ENCODE measurements around the gene PRSS57. TPM values are rescaled to one million over a fixed set of nuclear protein-coding genes. Genes with fewer than 3 reads are reported as not detected.

Gene PRSS57
- total RNA-seq, 2 experiments from 2014 or later = not detected

DNA sequence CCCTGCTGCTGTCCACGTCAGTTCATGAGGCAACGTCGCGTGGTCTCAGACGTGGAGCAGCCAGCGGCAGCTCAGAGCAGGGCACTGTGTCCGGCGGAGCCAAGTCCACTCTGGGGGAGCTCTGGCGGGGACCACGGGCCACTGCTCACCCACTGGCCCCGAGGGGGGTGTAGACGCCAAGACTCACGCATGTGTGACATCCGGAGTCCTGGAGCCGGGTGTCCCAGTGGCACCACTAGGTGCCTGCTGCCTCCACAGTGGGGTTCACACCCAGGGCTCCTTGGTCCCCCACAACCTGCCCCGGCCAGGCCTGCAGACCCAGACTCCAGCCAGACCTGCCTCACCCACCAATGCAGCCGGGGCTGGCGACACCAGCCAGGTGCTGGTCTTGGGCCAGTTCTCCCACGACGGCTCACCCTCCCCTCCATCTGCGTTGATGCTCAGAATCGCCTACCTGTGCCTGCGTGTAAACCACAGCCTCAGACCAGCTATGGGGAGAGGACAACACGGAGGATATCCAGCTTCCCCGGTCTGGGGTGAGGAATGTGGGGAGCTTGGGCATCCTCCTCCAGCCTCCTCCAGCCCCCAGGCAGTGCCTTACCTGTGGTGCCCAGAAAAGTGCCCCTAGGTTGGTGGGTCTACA is 12.5 kb downstream of the PRSS57 start:
- ChIA-PET POLR2A (no interaction called here), CTCF (interaction anchor here (1.2 kb wide), 1 partner anchor 51 kb away, joined by 5 read pairs; no protein-coding TSS in a partner anchor)
- no peaks in the 10 kb centered on the region for H3K36me3 Mint-ChIP-seq (ENCODE audit: low read depth)
- intact Hi-C loops (cut with micrococcal nuclease) = no loop called here
- no peaks in the 10 kb centered on the region for H3K9me3 Mint-ChIP-seq
- H3K27me3 Mint-ChIP-seq = no peaks in the 10 kb centered on the region
- H3K4me1 Mint-ChIP-seq (ENCODE audit: low read depth) = peaks cover 2% of the 10 kb centered on the region
- no peak for TF ChIP-seq CTCF (IDR thresholded peaks at IDR 0.05)
- DNase-seq = no peak
- H3K27ac Mint-ChIP-seq = no peak overlapping the region
- no peak for ATAC-seq
- no peak overlapping the region for H3K4me3 Mint-ChIP-seq

DNA sequence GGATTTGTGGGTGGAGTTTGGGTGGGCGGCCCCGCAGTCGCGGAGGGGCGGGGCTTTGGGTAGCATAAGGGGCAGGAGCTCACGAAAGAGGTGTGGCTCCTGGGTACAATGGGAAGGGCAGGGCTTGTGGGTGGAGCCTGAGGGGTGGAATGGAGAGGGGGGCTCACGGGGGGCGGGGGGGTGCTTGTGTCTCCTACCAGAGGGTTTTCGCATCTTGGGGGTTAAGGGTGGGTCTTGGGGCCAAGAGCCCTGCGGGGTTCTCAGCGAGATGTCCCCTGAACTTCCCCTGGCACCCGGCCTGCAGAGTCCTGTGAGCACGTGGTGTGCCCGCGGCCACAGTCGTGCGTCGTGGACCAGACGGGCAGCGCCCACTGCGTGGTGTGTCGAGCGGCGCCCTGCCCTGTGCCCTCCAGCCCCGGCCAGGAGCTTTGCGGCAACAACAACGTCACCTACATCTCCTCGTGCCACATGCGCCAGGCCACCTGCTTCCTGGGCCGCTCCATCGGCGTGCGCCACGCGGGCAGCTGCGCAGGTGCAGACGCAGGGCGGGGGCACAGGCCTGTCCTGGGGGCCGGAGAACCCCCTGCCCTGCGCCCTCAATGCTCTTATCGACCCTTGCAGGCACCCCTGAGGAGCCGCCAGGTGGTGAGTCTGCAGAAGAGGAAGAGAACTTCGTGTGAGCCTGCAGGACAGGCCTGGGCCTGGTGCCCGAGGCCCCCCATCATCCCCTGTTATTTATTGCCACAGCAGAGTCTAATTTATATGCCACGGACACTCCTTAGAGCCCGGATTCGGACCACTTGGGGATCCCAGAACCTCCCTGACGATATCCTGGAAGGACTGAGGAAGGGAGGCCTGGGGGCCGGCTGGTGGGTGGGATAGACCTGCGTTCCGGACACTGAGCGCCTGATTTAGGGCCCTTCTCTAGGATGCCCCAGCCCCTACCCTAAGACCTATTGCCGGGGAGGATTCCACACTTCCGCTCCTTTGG is 13.9 kb downstream of the PRSS57 start:
- CTCF ChIA-PET = interaction anchor here (1.4 kb wide), 1 partner anchor 15 kb away, joined by 4 read pairs; no protein-coding TSS in a partner anchor
- no peak for ATAC-seq
- intact Hi-C loops (cut with micrococcal nuclease) = no loop called here
- no peak for TF ChIP-seq CTCF (IDR thresholded peaks at IDR 0.05)
- POLR2A ChIA-PET = interaction anchor here (0.8 to 1.1 kb wide), 2 partner anchors 10 to 21 kb away, joined by 3 to 4 read pairs; no protein-coding TSS in a partner anchor
- DNase-seq = peak; percentile 44
- peak overlapping the region; percentile 100 for H3K27ac Mint-ChIP-seq
- H3K9me3 Mint-ChIP-seq = no peaks in the 10 kb centered on the region
- peak overlapping the region; percentile 79 for H3K4me3 Mint-ChIP-seq
- no peaks in the 10 kb centered on the region for H3K27me3 Mint-ChIP-seq
- no peaks in the 10 kb centered on the region for H3K36me3 Mint-ChIP-seq (ENCODE audit: low read depth)
- H3K4me1 Mint-ChIP-seq (ENCODE audit: low read depth) = peaks cover 2% of the 10 kb centered on the region

GRCh38 chr19:680287-681028 is 14.8 kb downstream of the PRSS57 start:
- Mint-ChIP-seq H3K9me3 (no peaks in the 10 kb centered on the region), H3K27me3 (peaks cover 5% of the 10 kb centered on the region), H3K36me3 (ENCODE audit: low read depth) (no peaks in the 10 kb centered on the region), H3K4me1 (ENCODE audit: low read depth) (peaks cover 2% of the 10 kb centered on the region), H3K27ac (peak overlapping the region; percentile 100), H3K4me3 (peak overlapping the region; percentile 79)
- POLR2A ChIA-PET = interaction anchor here (0.6 to 1.2 kb wide), 5 partner anchors 7 to 402 kb away, joined by 3 to 4 read pairs (median 4); partner anchors contain the start of gene RNF126
- ATAC-seq (peak; percentile 82), DNase-seq (peak; percentile 100)
- no peak for TF ChIP-seq CTCF (IDR thresholded peaks at IDR 0.05)
- CTCF ChIA-PET = interaction anchor here (1.3 to 1.4 kb wide), 2 partner anchors 10 to 14 kb away, joined by 4 to 8 read pairs; no protein-coding TSS in a partner anchor
- intact Hi-C loops (cut with micrococcal nuclease) = no loop called here

- no peaks in the 10 kb centered on the region for H3K9me3 Mint-ChIP-seq
- DNase-seq (peak; percentile 48), ATAC-seq (no peak)
- peak; percentile 33 for TF ChIP-seq CTCF (IDR thresholded peaks at IDR 0.05)
- peaks cover 5% of the 10 kb centered on the region for H3K4me1 Mint-ChIP-seq (ENCODE audit: low read depth)
- peaks cover 11% of the 10 kb centered on the region for H3K27me3 Mint-ChIP-seq
- intact Hi-C loops (cut with micrococcal nuclease) = no loop called here
- CTCF ChIA-PET = interaction anchor here (1.0 to 1.3 kb wide), 4 partner anchors 9 to 55 kb away, joined by 3 to 8 read pairs (median 4); no protein-coding TSS in a partner anchor
- H3K27ac Mint-ChIP-seq = peak overlapping the region; percentile 80
- H3K4me3 Mint-ChIP-seq = peak overlapping the region; percentile 79
- H3K36me3 Mint-ChIP-seq (ENCODE audit: low read depth) = no peaks in the 10 kb centered on the region
- POLR2A ChIA-PET = interaction anchor here (0.6 to 1.4 kb wide), 7 partner anchors 8 to 403 kb away, joined by 3 to 4 read pairs (median 4); partner anchors contain the start of gene RNF126
These were observed 15.6 kb downstream of the PRSS57 start for GRCh38 chr19:679418-680286.

Data from activated CD8-positive, alpha-beta T cell treated with anti-CD3 and anti-CD28 coated beads for 36 hours (primary cell).